Superior temporal gyrus (tissue), 1 donor: ENCODE data around the gene SYNPO2L.
"Not testable (repeated sequence)": the region's sequence is repeated elsewhere in the genome, so short reads cannot be mapped to it uniquely, and the experiment has no call there.

Experiments used
- DNase-seq: peaks from one replicate; pipeline ENCODE4 v3.0.0-alpha.2; 2016; ENCODE audit errors: extremely low spot score

SYNPO2L gene

GRCh38 chr10:73617143-73617542 is 38.7 kb downstream of the SYNPO2L start:
- DNase-seq: not testable (repeated sequence)

GRCh38 chr10:73614720-73615119 is 41.1 kb downstream of the SYNPO2L start:
- DNase-seq: no peak

GRCh38 chr10:73609116-73609515 is 46.7 kb downstream of the SYNPO2L start:
- no peak for DNase-seq

- DNase-seq: no peak
These were observed 54.3 kb downstream of the SYNPO2L start for GRCh38 chr10:73601486-73601921.

DNA sequence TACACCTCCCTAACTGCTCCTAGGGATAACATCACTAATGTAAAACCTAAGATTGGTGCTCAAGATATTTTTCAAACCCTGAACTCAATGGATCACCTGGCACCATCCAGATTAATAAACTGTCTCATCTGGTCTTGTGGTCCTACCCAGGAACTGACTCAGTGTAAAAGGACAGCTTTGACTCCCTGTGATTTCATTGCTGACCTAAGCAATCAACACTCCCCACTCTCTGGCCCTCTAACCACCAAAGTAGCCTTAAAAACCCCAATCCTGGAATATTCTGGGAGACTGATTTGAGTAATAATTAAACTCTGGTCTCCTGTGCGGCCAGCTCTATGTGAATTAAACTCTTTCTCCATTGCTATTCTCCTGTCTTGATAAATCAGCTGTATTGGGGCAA is 58.5 kb downstream of the SYNPO2L start:
- no peak for DNase-seq
